Left kidney (tissue), 2 donors: ENCODE data around the gene ABLIM2. TPM values are rescaled to one million over a fixed set of nuclear protein-coding genes. Genes with fewer than 3 reads are reported as not detected.
A peak's percentile ranks its signal among the peaks of the same experiment; 100 is the strongest.

Experiments used
- DNase-seq: peaks from one replicate; pipeline ENCODE4 v3.0.0-alpha.2; 2013
- polyA plus RNA-seq: library from polyadenylated mRNA; unstranded; fragments of 120-200 nt; gene quantifications from one replicate; pipeline ENCODE4 v1.2.1, GENCODE V29; 2013; ENCODE audit not compliant: insufficient read length

Gene ABLIM2
- polyA plus RNA-seq, 1 donor = 6.8 TPM

DNA sequence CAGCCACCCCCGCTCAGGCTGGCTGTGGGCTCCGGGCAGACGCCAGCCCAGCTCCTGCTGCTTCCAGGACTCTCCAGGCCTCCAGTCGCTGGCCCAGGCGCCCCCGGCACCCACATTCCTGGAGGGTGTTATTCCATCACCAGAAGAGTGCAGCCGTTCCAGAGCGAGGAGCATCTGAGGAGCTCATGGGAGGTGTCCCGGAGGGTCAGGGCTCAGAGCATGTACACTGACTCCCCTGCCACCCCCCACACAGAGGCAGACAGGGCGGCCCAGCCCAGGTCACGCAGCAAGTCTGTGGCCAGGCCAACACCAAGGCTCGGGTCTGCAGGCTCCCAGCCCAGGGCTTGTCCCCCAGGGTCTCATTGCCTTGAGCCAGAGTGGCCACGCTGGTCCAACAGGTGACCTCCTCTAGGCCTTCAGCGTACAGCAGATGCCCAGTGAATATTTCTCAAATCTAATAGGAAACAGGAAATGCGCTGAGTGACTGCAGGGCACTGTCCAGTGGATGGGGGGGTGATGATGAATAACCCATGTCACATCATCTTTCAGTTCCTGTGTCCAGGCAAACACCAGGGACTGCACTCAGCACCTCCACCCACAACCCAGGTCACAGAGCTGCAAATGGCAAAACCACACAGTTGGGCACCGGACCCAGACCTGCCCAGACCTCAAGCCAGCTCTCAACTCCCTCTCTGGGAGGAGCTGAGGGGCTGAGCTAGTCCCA lies 37.2 kb downstream of the ABLIM2 start:
- DNase-seq = no peak

DNA sequence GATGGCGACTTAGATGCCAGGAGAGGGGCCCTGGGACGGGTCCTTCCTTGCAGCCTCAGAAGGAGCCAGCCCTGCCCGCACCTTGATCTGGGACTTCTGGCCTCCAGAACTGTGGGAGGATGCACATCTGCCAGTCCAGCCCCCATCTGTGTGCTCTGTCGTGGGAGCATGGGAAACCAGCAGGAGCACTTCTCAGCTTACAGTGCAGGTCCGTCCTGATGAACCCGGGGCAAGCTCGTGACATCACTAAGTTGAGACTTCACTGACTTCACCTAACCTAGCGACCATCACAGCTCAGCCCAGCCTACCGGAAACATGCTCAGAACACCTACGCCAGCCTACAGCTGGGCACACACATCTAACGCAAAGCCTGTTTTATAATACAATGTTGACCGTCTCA lies 38.1 kb downstream of the ABLIM2 start:
- DNase-seq = peak; percentile 69

DNA sequence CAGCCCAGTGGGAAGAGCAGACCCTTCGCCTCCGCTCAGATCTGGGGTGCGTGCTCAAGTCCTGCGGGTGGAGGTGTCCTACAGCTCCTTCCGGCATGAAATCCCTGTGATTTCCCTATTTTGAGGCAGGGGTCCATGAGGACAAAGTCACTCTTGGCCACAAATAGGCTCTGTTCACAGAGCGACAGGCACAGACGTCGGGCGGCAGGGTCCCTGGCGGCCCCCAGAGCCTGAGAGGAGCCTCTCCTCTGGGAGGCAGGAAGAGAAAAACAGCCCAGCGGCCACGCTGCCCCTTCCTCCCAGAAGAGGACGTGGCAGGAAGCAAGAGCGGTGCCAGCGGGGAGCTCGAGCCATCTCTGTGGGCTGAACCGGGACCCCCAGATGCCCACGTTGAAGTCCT lies 38.7 kb downstream of the ABLIM2 start:
- DNase-seq = no peak

DNA sequence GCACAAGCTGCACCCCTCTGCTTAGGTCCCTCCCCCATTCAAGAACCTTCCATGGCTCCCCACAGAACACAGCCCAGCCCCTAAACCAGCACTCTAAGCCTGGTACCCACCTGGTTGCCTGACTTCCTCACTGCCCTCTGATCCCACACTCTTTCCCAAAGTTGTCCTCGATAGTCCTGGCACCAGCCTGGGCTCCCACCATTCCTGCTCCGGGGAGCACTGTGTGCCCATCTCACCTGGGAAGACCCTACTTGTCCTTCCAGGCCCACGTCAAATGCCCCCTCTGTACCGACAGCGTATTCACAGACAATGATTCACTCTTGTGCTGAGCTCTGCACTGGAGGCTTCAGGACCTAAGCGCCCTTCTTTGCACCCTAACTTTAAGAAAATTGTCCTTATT lies 40.1 kb downstream of the ABLIM2 start:
- DNase-seq = no peak

DNA sequence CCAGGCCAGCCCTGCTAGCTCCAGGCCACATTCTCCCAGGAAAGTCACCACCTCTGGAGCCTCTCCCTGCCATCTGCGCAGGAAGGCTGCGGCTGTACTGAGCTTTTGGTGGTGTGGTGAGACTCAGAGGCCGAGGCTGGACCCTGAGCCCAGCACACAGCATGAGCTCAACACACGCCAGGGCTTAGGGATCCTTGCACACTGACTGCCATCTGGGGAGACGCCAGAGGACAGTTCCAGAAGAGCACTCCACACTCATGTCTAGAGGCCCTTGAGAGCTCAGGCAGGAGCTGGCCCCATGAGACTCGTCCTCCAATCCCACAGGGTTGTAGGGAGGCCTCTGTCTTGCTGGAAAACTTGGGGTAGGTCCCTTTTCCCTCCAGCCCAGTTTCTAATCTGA lies 40.6 kb downstream of the ABLIM2 start:
- DNase-seq = no peak

DNA sequence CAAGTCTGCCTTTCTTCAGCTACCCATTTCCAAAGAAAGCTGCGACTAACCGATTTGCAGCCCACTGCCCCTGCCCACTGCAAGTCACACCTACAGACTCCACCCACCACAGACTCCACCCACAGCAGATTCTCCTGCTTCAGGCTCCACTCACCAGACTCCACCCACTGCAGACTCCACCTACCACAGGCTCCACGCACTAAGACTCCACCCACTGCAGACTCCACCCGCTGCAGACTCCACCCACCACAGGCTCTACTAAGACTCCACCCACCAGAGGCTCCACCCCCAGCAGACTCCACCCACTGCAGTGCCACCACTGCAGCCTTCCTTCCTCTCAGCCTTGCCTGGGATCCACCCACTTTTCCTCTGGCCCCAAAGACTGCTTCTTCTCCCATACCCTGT lies 41.3 kb downstream of the ABLIM2 start:
- no peak for DNase-seq

DNA sequence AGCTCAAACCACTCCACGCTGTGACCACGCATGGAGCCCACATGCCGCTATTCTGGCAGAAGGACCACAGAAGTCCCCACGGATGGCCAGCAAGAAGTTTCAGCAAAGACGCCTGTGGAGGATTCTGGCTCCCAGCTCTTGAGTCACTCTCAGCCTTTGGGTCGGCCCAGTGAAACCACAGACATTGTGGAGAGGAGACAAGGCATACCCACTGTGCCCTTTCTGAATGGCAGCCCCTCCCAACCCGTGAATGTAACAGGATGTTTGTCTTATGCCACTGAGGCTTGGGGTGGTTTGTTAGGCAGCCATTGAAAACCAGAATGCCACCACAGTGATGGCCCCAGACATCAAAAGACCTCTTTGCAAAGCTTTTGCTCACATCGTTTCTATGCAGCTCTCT lies 42.7 kb downstream of the ABLIM2 start:
- DNase-seq = no peak

DNA sequence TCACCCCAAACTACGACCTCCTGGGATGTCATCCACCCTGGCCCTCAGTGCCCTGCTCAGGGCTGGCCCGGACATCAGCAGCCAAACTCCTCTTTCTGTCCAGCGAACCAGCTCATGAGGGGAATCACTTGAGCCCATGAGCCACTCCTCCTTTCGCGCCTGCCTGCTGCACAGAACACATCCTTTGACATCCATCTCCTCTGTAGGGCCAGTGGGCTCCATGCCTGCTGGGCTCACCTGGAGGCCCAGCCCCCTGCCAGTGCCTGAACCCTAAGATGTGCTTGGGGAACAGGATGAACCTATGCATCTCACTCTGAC lies 43.5 kb downstream of the ABLIM2 start:
- no peak for DNase-seq

DNA sequence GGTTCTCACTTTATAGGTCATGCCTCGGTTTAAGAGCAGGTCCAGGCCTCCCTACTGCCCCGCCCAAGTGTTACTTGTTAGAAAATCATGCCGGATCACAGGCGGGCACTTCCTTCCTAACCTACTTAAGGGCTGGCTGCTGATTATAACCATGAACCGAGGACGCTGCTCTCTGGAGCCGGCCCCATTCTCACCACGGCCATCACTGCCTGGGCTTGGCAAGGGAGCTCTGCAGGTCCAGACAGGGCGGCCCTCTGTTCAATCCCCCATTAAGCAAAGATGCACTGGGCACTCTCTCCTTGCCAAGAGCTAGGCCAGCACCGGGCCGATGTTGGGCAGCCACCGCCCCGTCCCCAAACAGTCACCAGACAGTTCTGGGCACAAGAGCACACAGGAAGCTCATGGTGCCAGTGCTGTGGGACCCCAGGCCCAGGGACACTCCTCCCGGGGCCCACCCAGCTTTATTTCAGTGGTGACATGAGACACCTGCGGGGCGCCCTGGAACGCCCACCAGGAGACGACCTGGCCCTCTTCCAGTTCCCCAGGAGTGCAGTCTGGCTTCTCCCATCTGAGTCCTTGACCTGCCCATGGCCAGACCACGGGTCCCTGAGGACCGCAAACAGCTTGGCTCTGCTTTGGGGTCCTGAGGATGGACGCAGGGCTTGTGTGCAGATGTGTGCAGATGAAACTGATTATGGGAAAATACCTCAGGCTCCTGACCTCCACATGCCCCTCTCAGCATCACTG lies 44.0 kb downstream of the ABLIM2 start:
- no peak for DNase-seq

DNA sequence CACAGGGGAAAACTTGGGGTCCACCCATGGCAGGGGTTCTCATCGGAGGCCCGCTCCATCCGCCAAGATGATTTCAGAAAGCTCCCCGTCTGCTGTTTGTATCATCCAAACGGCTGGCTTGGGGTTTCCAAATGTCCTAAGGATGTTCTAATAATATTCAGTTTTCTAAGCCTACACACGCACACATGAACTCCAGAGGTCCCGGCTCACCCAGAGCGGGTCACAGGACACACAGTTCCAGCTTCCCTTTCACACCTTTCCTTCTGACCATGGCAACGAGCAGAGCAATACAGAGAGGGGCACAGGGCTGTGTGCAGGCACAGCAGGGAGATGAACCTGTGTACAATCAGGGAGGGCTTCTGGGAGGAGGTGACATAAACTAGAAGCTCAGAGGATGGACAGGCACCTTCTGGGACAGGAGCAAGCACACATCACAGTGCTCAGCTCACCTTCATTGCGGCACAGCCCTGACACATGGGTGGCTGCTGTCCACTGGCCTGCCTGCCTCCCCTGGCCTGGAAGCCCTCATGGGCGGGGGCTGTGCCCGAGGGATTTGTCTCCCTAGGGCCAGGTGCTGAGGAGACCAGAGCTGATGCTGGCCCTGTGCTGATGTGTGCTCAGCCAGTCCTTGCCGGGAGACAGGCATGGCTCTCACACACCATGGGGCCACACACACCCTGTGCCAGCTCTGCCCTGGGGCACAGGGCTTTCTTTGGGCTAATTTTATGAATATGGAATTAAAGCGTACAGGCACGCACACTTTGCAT lies 44.8 kb downstream of the ABLIM2 start:
- no peak for DNase-seq

DNA sequence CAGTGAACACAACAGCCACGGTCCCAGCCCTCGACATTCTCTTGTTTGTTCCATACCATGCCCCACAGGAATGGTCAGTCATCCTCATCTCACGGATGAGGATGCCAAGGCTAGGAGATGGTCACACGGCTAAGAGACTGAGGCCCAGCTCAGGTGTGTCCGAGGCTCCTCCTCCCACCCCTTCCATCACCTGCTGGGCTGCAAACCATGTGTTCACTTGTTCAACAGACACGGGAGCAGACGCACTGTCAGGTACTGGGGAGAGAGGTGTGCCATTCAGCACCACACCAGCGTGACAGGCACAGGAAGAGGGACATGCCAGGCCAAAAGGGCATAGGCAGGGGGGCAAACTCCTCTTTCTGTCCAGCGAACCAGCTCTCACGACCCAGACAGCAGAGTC lies 45.9 kb downstream of the ABLIM2 start:
- no peak for DNase-seq

- DNase-seq = no peak
Observed at GRCh38 chr4:8112036-8112576, 46.5 kb downstream of the ABLIM2 start.

- DNase-seq = no peak
Observed at GRCh38 chr4:8110071-8110986, 48.3 kb downstream of the ABLIM2 start.

DNA sequence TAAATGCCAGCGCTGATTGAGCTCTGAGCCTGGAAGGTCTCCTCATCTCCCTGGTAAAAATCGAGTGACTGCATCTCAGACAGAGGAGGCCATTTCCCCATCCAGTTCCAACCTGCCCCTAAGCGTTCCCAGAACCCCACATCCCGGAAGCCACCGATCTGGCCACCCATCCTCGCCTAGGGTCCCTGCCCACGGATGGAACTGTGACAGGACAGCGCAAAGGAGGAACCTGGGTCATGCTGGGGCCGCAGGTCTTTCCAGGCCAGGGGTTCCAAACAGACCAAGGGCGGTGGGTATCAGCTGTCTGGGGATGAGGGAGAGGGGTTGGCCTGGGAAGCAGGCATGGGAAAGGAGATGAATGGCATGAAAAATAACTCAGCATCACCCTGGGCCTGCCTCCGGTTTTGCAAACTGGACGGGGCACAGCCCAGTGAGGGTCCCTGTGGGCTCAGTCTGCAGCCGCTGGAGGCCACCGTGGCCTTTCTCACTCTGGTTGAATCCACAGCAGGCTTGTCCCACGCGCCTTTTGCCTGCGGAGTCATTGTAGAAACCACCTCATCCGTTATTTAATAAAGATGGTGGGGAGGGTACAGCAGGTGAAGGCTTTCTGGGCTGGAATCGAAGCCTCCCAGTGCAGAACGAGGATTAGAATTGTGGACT lies 49.1 kb downstream of the ABLIM2 start:
- DNase-seq = no peak

GRCh38 chr4:8108991-8109390 lies 49.6 kb downstream of the ABLIM2 start:
- no peak for DNase-seq

DNA sequence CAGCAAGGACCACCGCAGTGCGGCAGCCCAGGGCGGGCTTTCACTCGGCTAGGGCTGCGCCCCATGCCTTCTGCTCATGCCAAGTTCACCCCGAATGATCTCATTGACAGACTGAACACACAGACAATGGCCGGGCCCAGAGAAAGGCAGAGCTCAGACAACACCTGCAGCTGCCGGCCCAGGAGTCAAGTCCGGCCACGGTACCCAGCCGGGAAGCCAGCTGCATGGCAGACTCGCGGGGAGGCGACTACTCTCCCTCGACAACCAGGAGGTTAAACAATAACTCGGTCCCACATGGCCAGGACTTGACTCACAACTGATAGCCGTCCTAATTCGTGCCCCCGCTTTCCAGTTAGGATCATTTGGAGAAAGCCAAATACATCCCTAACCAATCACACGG lies 50.4 kb downstream of the ABLIM2 start:
- DNase-seq = no peak

- no peak for DNase-seq
Observed at GRCh38 chr4:8107146-8107657, 51.4 kb downstream of the ABLIM2 start.

GRCh38 chr4:8106451-8107025 lies 52.1 kb downstream of the ABLIM2 start:
- no peak for DNase-seq

- DNase-seq = no peak
Observed at GRCh38 chr4:8105306-8106100, 53.1 kb downstream of the ABLIM2 start.
